Measurements from ENCODE around the gene DAAM2.

Gene DAAM2

DNA sequence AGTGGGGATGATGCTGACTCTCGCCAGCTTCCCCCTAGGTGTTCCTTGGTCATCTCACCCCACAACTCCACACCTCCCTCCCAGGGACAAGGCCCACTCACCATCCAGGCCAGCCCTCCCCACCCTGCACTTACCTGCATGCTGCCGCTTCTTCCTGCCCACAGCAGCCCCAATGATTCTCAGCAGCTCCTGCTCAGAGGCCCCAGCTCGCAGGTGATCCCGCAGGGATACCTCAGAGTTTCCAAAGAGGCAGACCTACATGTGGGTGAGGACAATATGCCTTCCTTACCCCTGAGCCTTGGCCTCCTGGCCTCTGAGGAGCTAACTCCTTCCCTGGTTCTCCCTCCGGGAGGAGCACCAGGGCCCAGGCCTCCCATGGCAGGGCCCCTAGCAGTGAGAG, 117.5 kb downstream of the DAAM2 start:
- ChIA-PET POLR2A (no interaction called here), CTCF (interaction anchor here (1.3 kb wide), 1 partner anchor 17 kb away, joined by 5 read pairs; no protein-coding TSS in a partner anchor)
- TF ChIP-seq, protein P1, sequence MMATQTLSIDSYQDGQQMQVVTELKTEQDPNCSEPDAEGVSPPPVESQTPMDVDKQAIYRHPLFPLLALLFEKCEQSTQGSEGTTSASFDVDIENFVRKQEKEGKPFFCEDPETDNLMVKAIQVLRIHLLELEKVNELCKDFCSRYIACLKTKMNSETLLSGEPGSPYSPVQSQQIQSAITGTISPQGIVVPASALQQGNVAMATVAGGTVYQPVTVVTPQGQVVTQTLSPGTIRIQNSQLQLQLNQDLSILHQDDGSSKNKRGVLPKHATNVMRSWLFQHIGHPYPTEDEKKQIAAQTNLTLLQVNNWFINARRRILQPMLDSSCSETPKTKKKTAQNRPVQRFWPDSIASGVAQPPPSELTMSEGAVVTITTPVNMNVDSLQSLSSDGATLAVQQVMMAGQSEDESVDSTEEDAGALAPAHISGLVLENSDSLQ (IDR thresholded peaks at IDR 0.05) = no peak
- TF ChIP-seq ARNT (IDR thresholded peaks at IDR 0.05) (no peak), SUZ12 (IDR thresholded peaks at IDR 0.05) (no peak), NFRKB (IDR thresholded peaks at IDR 0.05) (no peak), FOXA1 (IDR thresholded peaks at IDR 0.05) (no peak), SP1 (IDR thresholded peaks at IDR 0.05) (no peak), TARDBP (IDR thresholded peaks at IDR 0.05) (no peak), FOXK2 (IDR thresholded peaks at IDR 0.05) (no peak), FOXM1 (IDR thresholded peaks at IDR 0.05; ENCODE audit: borderline replicate concordance) (no peak), CTBP1 (IDR thresholded peaks at IDR 0.05; ENCODE audit: borderline replicate concordance) (no peak), ZNF384 (IDR thresholded peaks at IDR 0.05) (no peak), L3MBTL2 (conservative IDR thresholded peaks at IDR 0.05) (no peak), ELF4 (IDR thresholded peaks at IDR 0.05) (no peak)
- no peak for DNase-seq (ENCODE audit: extremely low spot score)

GRCh38 chr6:39910164-39910563, 118.0 kb downstream of the DAAM2 start:
- TF ChIP-seq SP1 (IDR thresholded peaks at IDR 0.05) = no peak
- no peak for TF ChIP-seq FOXK2 (IDR thresholded peaks at IDR 0.05)
- no peak for TF ChIP-seq BHLHE40 (IDR thresholded peaks at IDR 0.05; ENCODE audit: borderline replicate concordance)
- no peak for TF ChIP-seq CTBP1 (IDR thresholded peaks at IDR 0.05; ENCODE audit: borderline replicate concordance)
- CTCF ChIA-PET = interaction anchor here (0.6 to 1.3 kb wide), 2 partner anchors 17 to 559 kb away, joined by 5 to 11 read pairs; no protein-coding TSS in a partner anchor
- POLR2A ChIA-PET = no interaction called here
- no peak for DNase-seq (ENCODE audit: extremely low spot score)

DNA sequence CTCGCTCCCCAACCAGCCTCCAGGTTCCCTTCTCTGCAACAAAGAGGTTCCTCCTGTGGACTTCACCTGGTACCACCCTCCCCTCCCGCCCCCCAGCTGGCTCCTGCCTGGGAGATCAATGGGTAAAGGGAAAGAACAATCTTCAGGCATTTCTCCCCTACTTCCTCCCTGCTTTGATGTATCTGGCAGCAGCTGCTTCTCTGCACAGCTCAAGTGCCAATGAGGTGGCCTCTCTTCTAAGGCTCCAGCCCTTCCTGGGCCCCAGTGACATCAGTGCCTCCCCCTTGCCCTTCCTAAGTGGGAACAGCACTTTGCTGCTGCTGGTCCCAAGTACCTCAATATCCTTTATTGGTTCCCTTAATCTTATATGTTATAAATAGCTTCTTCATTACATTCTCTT, 118.6 kb downstream of the DAAM2 start:
- TF ChIP-seq ELF4 (IDR thresholded peaks at IDR 0.05) (no peak), TARDBP (IDR thresholded peaks at IDR 0.05) (no peak), HDGF (IDR thresholded peaks at IDR 0.05; ENCODE audit: borderline replicate concordance) (no peak), SUZ12 (IDR thresholded peaks at IDR 0.05) (no peak), SP1 (IDR thresholded peaks at IDR 0.05) (no peak), BHLHE40 (IDR thresholded peaks at IDR 0.05; ENCODE audit: borderline replicate concordance) (no peak), ARNT (IDR thresholded peaks at IDR 0.05) (no peak), ZNF384 (IDR thresholded peaks at IDR 0.05) (no peak), CTBP1 (IDR thresholded peaks at IDR 0.05; ENCODE audit: borderline replicate concordance) (no peak), FOXK2 (IDR thresholded peaks at IDR 0.05) (no peak), L3MBTL2 (conservative IDR thresholded peaks at IDR 0.05) (no peak), LEF1 (IDR thresholded peaks at IDR 0.05; ENCODE audit: borderline replicate concordance) (no peak), FOXM1 (IDR thresholded peaks at IDR 0.05; ENCODE audit: borderline replicate concordance) (no peak), NFRKB (IDR thresholded peaks at IDR 0.05) (no peak), FOXA1 (IDR thresholded peaks at IDR 0.05) (no peak)
- TF ChIP-seq, protein P1 (IDR thresholded peaks at IDR 0.05) = no peak
- ChIA-PET CTCF (interaction anchor here (0.6 to 1.3 kb wide), 3 partner anchors 18 to 559 kb away, joined by 3 to 11 read pairs (median 5); no protein-coding TSS in a partner anchor), POLR2A (no interaction called here)
- DNase-seq (ENCODE audit: extremely low spot score) = no peak

- DNase-seq (ENCODE audit: extremely low spot score) = no peak
- TF ChIP-seq SP1 (IDR thresholded peaks at IDR 0.05) (no peak), NFRKB (IDR thresholded peaks at IDR 0.05) (no peak), LEF1 (IDR thresholded peaks at IDR 0.05; ENCODE audit: borderline replicate concordance) (no peak), FOXK2 (IDR thresholded peaks at IDR 0.05) (no peak), TARDBP (IDR thresholded peaks at IDR 0.05) (no peak), BHLHE40 (IDR thresholded peaks at IDR 0.05; ENCODE audit: borderline replicate concordance) (no peak), FOXA1 (IDR thresholded peaks at IDR 0.05) (no peak), ELF4 (IDR thresholded peaks at IDR 0.05) (no peak), FOXM1 (IDR thresholded peaks at IDR 0.05; ENCODE audit: borderline replicate concordance) (no peak), SUZ12 (IDR thresholded peaks at IDR 0.05) (no peak), ZNF384 (IDR thresholded peaks at IDR 0.05) (no peak), ARNT (IDR thresholded peaks at IDR 0.05) (no peak), HDGF (IDR thresholded peaks at IDR 0.05; ENCODE audit: borderline replicate concordance) (no peak), CTBP1 (IDR thresholded peaks at IDR 0.05; ENCODE audit: borderline replicate concordance) (no peak), L3MBTL2 (conservative IDR thresholded peaks at IDR 0.05) (no peak)
- TF ChIP-seq, protein P1 (IDR thresholded peaks at IDR 0.05) = no peak
- POLR2A ChIA-PET = no interaction called here
- CTCF ChIA-PET = interaction anchor here (0.6 kb wide), 1 partner anchor 23 kb away, joined by 3 read pairs; no protein-coding TSS in a partner anchor
These were observed 119.4 kb downstream of the DAAM2 start for GRCh38 chr6:39911513-39912125.

DNA sequence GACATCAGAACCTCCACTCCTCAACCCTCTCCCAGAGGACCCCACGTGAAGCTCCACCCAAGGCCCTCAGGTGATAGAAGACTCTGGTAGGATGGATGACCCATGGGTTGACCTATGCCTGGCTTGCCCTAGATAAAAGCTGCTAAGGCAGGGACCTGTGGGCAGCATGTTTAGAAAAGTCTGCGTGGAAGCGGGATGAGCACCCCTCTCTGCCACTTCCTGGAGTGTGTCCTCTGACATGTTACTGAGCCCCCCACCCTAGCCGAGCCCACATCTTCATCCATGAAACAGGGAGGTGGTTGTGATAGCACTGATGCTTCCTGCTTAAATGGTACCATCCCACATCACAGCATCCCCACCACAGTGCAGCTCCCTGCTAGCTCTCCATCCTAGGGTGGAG, 120.3 kb downstream of the DAAM2 start:
- POLR2A ChIA-PET = no interaction called here
- no peak for DNase-seq (ENCODE audit: extremely low spot score)
- TF ChIP-seq ELF4 (IDR thresholded peaks at IDR 0.05) (no peak), SP1 (IDR thresholded peaks at IDR 0.05) (no peak), ARNT (IDR thresholded peaks at IDR 0.05) (no peak), FOXK2 (IDR thresholded peaks at IDR 0.05) (no peak), NFRKB (IDR thresholded peaks at IDR 0.05) (no peak), LEF1 (IDR thresholded peaks at IDR 0.05; ENCODE audit: borderline replicate concordance) (no peak), HDGF (IDR thresholded peaks at IDR 0.05; ENCODE audit: borderline replicate concordance) (no peak), FOXA1 (IDR thresholded peaks at IDR 0.05) (no peak), SUZ12 (IDR thresholded peaks at IDR 0.05) (no peak), L3MBTL2 (conservative IDR thresholded peaks at IDR 0.05) (no peak)
- TF ChIP-seq, protein P1 (IDR thresholded peaks at IDR 0.05) = no peak
- CTCF ChIA-PET = no interaction called here
